ENCODE measurements around the gene FAM131A.

- TF ChIP-seq CTCF (IDR thresholded peaks at IDR 0.05) (no peak), POLR2A (IDR thresholded peaks at IDR 0.05) (no peak)
Observed at GRCh38 chr3:184347321-184348056, 10.1 kb downstream of the FAM131A start.

All from thyroid gland (tissue), 4 donors.